ENCODE data around the gene DNASE1L1. TPM values are rescaled to one million over a fixed set of nuclear protein-coding genes. Genes with fewer than 3 reads are reported as not detected.
"Not testable (repeated sequence)": the region's sequence is repeated elsewhere in the genome, so short reads cannot be mapped to it uniquely, and the experiment has no call there.

Gene DNASE1L1
- total RNA-seq, 6 experiments from 2014 or later, result 11.7 to 19.5 (median 14.9) TPM

DNA sequence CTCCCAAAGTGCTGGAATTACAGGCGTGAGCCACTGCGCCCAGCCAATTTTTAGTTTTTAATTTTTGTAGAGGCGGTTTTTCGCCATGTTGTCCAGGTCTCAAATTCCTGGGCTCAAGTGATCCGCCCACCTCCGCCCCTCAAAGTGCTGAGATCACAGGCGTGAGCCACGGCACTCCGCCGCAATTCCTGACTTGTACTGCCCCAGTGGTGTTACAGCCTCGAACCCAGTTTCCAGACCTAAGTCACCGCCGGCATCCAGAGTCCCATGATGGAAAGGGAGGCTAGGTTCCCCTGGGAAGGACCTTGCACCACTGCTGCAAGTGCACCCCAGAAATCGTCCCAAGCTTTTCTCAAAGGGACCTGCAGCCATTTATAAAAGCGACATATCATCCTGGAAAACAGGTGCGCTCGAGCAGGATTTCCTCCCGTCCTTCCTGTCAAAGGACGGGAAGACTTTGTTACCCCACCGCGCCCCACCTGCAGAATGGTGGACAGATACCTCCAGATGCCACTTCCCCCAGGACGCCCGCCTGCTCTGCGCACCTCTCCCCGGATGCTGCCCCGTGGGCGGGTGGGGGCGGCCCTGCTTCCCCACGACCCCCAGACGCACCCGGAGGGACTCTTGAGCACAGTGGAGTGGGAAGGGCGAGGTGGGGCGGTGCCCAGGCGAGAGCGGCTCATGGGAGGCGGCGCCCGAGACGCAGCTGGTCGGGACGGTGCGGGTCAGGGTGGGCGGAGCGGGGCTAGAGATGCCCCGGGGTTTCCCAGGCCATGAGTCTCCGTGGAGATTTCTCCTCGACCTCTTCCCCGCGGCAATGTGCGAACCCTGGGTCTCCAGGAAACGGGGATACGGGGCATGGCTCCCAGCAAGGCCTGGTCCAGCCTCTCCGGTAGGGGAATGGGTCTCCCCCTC lies 11.8 kb downstream of the DNASE1L1 start:
- intact Hi-C loops (cut with DNase I), result no loop called here
- 59% methylated on average over 20 of the region's 53 CpGs for WGBS (ENCODE audit: insufficient coverage, low coverage, low lambda C conversion rate, missing lambda C conversion rate)

GRCh38 chrX:154396363-154396762 lies 12.7 kb downstream of the DNASE1L1 start:
- Histone ChIP-seq H3K4me1 (peaks cover 0 to 14% (median 3%) of the 10 kb centered on the region in 4 donors), H3K27ac (peak overlapping the region in 1 of 3 donors; percentile 95), H3K4me3 (peak overlapping the region in 1 of 3 donors; percentile 71), H3K36me3 (peaks cover 0 to 18% (median 4%) of the 10 kb centered on the region in 4 donors)
- ATAC-seq; H3K9me3 ChIP-seq; intact Hi-C loops (cut with DNase I); H3K27me3 ChIP-seq; DNase-seq: not testable (repeated sequence)
- WGBS (ENCODE audit: insufficient coverage, low coverage, low lambda C conversion rate, missing lambda C conversion rate), result 76% methylated on average over 10 of the region's 17 CpGs

More for the DNA sequence above, 11.8 kb downstream of the DNASE1L1 start:
- DNase-seq (peak; percentile 81 to 84 (median 82)), ATAC-seq (peak; percentile 74 to 85 (median 76))
- H3K27me3 ChIP-seq, result no peaks in the 10 kb centered on the region
- H3K9me3 ChIP-seq, result no peaks in the 10 kb centered on the region
- TF ChIP-seq, protein P1, sequence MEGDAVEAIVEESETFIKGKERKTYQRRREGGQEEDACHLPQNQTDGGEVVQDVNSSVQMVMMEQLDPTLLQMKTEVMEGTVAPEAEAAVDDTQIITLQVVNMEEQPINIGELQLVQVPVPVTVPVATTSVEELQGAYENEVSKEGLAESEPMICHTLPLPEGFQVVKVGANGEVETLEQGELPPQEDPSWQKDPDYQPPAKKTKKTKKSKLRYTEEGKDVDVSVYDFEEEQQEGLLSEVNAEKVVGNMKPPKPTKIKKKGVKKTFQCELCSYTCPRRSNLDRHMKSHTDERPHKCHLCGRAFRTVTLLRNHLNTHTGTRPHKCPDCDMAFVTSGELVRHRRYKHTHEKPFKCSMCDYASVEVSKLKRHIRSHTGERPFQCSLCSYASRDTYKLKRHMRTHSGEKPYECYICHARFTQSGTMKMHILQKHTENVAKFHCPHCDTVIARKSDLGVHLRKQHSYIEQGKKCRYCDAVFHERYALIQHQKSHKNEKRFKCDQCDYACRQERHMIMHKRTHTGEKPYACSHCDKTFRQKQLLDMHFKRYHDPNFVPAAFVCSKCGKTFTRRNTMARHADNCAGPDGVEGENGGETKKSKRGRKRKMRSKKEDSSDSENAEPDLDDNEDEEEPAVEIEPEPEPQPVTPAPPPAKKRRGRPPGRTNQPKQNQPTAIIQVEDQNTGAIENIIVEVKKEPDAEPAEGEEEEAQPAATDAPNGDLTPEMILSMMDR (IDR thresholded peaks at IDR 0.05), result no peak
- TF ChIP-seq POLR2A (IDR thresholded peaks at IDR 0.05), result peak; percentile 33
- peaks cover 0 to 23% (median 6%) of the 10 kb centered on the region in 4 donors for H3K4me1 ChIP-seq
- H3K36me3 ChIP-seq, result peaks cover 0 to 18% (median 4%) of the 10 kb centered on the region in 4 donors
- peak overlapping the region; percentile 95 to 96 (median 95) for H3K27ac ChIP-seq
- peak overlapping the region; percentile 49 to 76 (median 71) for H3K4me3 ChIP-seq

DNA sequence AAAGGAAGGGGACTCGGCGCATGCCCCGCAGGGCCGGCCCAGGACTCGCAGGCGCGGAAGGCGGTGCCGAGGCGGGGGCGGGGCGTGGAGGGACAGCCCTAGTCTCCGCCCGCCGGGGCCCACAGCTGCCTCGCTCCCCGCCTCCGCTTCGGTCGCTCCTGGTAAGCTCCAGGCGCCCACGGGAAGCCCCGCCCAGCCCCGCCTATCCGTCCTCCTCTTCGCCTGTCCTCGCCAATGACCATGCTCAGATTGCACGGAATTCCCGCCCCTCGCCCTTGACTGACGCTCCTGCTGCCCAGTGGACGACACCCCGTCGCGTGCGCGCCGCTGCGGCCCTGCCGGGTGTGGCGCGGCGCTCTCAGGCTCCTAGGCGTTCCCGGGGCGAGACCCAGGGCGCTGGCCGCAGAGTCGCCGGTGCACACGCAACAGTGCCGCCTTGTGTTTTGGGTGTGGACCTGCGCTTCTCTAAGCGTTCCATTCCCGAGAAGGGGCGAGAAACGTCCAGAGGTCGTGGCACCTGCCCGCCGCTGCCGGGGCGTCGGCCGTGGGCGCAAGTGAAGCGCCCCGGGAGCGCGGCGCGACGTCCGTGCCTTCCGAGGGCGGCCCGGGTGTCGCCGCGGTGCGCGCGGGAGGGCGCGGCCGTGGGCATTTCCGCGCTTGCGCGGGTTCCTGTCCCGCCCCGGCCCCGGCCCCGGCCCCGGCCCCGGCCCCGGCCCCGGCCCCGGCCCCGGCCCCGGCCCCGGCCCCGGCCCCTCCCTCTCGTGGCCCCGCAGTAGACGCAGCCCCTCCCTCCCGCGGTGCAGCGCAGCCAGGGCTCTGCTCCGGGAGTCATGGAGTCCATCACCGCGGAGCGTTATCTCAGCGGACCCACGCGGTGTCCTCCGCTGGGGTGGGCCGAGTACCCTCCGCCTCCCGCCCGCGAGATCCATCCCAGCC lies 19.0 kb downstream of the DNASE1L1 start:
- 41% methylated on average over 16 of the region's 121 CpGs for WGBS (ENCODE audit: insufficient coverage, low coverage, low lambda C conversion rate, missing lambda C conversion rate)
- peak overlapping the region in 1 of 3 donors; percentile 40 for H3K27ac ChIP-seq

DNA sequence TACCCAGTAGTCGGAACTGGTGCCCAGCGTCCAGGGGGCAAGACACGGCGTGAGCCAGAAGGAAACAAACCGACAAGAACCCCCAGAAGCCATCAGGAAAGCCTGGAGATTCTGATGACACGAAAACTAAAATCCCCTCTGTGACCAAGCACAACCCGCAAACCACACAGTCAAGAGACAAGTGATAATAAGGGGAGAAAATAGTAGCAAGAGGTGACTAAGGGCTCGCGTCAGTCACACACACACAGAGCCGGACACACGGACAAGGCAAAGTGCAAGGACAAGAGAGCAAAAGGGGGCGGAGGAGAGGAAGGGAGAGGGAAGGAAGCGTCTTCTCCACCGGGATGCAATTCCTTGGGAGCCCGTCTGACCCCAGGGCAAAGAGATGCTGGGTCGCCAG lies 20.4 kb downstream of the DNASE1L1 start:
- intact Hi-C loops (cut with DNase I); DNase-seq; H3K9me3 ChIP-seq; H3K4me1 ChIP-seq; H3K4me3 ChIP-seq; H3K36me3 ChIP-seq; H3K27ac ChIP-seq; H3K27me3 ChIP-seq: not testable (repeated sequence)
- peak in 3 of 4 donors; percentile 1 to 27 (median 3) for ATAC-seq
- no CpG with 5 or more reads among the region's 16 CpGs for WGBS (ENCODE audit: insufficient coverage, low coverage, low lambda C conversion rate, missing lambda C conversion rate)

More for the DNA sequence above, 19.0 kb downstream of the DNASE1L1 start:
- H3K27me3 ChIP-seq; intact Hi-C loops (cut with DNase I); H3K4me1 ChIP-seq; H3K36me3 ChIP-seq; H3K4me3 ChIP-seq; H3K9me3 ChIP-seq; DNase-seq: not testable (repeated sequence)
- ATAC-seq, result peak; percentile 83 to 91 (median 88)

DNA sequence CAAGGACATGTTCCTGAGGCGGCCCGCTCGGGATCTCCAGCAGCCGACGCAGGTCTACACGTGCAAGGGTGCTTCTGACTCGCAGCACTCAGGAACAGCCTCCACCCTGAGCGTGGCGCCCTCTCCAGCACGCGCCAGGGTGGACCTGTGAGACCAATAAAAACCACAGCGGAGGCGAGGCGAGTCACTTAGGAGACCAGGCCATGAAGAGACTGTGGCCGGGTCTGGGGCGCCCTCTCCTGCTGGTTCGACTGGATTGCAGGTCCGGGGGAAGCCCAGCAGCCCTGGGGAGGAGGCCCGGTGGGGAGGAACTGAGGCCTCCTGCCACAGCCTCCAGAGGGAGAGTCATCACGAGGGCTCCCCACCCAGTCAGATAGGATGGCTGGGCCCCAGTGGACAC lies 21.0 kb downstream of the DNASE1L1 start:
- intact Hi-C loops (cut with DNase I); H3K36me3 ChIP-seq; H3K4me3 ChIP-seq; H3K27me3 ChIP-seq; H3K9me3 ChIP-seq; H3K4me1 ChIP-seq; H3K27ac ChIP-seq; DNase-seq: not testable (repeated sequence)
- WGBS (ENCODE audit: insufficient coverage, low coverage, low lambda C conversion rate, missing lambda C conversion rate), result no CpG with 5 or more reads among the region's 20 CpGs
- peak; percentile 12 to 48 (median 34) for ATAC-seq

GRCh38 chrX:154384284-154384892 lies 24.7 kb downstream of the DNASE1L1 start:
- 47% methylated on average over 2 of the region's 8 CpGs for WGBS (ENCODE audit: insufficient coverage, low coverage, low lambda C conversion rate, missing lambda C conversion rate)
- intact Hi-C loops (cut with DNase I), result no loop called here
- DNase-seq, result peak in 1 of 3 donors; percentile 33
- no peak overlapping the region for H3K4me3 ChIP-seq
- no peaks in the 10 kb centered on the region for H3K9me3 ChIP-seq
- TF ChIP-seq, protein P1 (IDR thresholded peaks at IDR 0.05), result peak; percentile 14 to 44 (median 34)
- TF ChIP-seq POLR2A (IDR thresholded peaks at IDR 0.05), result no peak
- ATAC-seq, result peak in 2 of 4 donors; percentile 7 to 22
- no peaks in the 10 kb centered on the region for H3K36me3 ChIP-seq
- peaks cover 0 to 3% (median 0%) of the 10 kb centered on the region in 4 donors for H3K4me1 ChIP-seq
- no peaks in the 10 kb centered on the region for H3K27me3 ChIP-seq
- no peak overlapping the region for H3K27ac ChIP-seq
